GM23248 (cell line): ENCODE data around the gene LRRTM2. TPM values are rescaled to one million over a fixed set of nuclear protein-coding genes. Genes with fewer than 3 reads are reported as not detected.

Experiments
- DNase-seq: peaks from one replicate; pipeline ENCODE4 v3.0.0-alpha.2; 2015
- H2AFZ ChIP-seq: fragments of 200-600 bp; sonication (generic); 2 replicates; pipeline ENCODE4 v1.6.1; 2016; ENCODE audit warnings: antibody characterized with exemption
- H3F3A ChIP-seq: fragments of 200-600 bp; sonication (generic); 2 replicates; pipeline ENCODE4 v1.6.1; 2016; ENCODE audit warnings: mild to moderate bottlenecking, antibody characterized with exemption, mixed run types; ENCODE audit not compliant: insufficient read depth
- H3K27ac ChIP-seq: fragments of 200-600 bp; sonication (generic); 2 replicates; pipeline ENCODE4 v1.5.1; 2016; ENCODE audit warnings: mild to moderate bottlenecking
- H3K27me3 ChIP-seq: fragments of 200-600 bp; sonication (generic); replicated peaks from 2 replicates; pipeline ENCODE4 v1.6.1; 2016; ENCODE audit warnings: mild to moderate bottlenecking; ENCODE audit not compliant: insufficient read depth
- H3K36me3 ChIP-seq: fragments of 200-600 bp; sonication (generic); 2 replicates; pipeline ENCODE4 v1.6.1; 2016; ENCODE audit warnings: low read depth, mild to moderate bottlenecking
- H3K4me1 ChIP-seq: fragments of 200-600 bp; sonication (generic); 2 replicates; pipeline ENCODE4 v1.6.1; 2016; ENCODE audit warnings: mild to moderate bottlenecking; ENCODE audit not compliant: insufficient read depth
- H3K4me2 ChIP-seq: fragments of 200-600 bp; sonication (generic); one replicate; pipeline ENCODE4 v1.6.1; 2016; ENCODE audit warnings: mild to moderate bottlenecking; ENCODE audit not compliant: unreplicated experiment
- H3K4me3 ChIP-seq: fragments of 200-600 bp; sonication (generic); 2 replicates; pipeline ENCODE4 v1.5.1; 2016; ENCODE audit warnings: mild to moderate bottlenecking
- H3K79me2 ChIP-seq: fragments of 200-600 bp; sonication (generic); 2 replicates; pipeline ENCODE4 v1.6.1; 2016; ENCODE audit warnings: mild to moderate bottlenecking; ENCODE audit not compliant: insufficient read depth
- H3K9ac ChIP-seq: fragments of 200-600 bp; sonication (generic); 2 replicates; pipeline ENCODE4 v1.6.1; 2016; ENCODE audit warnings: mild to moderate bottlenecking
- H3K9me2 ChIP-seq: fragments of 200-600 bp; sonication (generic); 2 replicates; pipeline ENCODE4 v1.6.1; 2016; ENCODE audit warnings: mixed run types, mild to moderate bottlenecking, moderate library complexity; ENCODE audit not compliant: insufficient read depth
- H3K9me3 ChIP-seq: fragments of 200-600 bp; sonication (generic); one replicate; pipeline ENCODE4 v1.6.1; 2017; ENCODE audit warnings: low read depth
- H4K20me1 ChIP-seq: fragments of 200-600 bp; sonication (generic); 2 replicates; pipeline ENCODE4 v1.6.0; 2016; ENCODE audit not compliant: insufficient read depth
- EZH2 ChIP-seq: fragments of 200-600 bp; sonication (generic); IDR thresholded peaks from 2 replicates; pipeline ENCODE4 v1.6.1; 2018; ENCODE audit warnings: antibody characterized with exemption, mild to moderate bottlenecking; ENCODE audit not compliant: insufficient read depth, poor library complexity, severe bottlenecking
- EZH2phosphoT487 ChIP-seq: fragments of 200-600 bp; sonication (generic); IDR thresholded peaks from 2 replicates; pipeline ENCODE4 v1.6.1; 2018; ENCODE audit warnings: antibody characterized with exemption, moderate library complexity, mild to moderate bottlenecking, low read depth; ENCODE audit not compliant: insufficient read depth
- WGBS, 2 experiments: methylation state at CpG; one replicate each; pipeline ENCODE4 v1.1.6; 2015 to 2017; ENCODE audit warnings: low lambda C conversion rate in 2 of 2, low coverage in 1 of 2; ENCODE audit errors: missing lambda C conversion rate in 2 of 2; 5-methylcytosine and 5-hydroxymethylcytosine counted together
- in situ Hi-C: fragments of 300-500 bp; cut with MboI; formaldehyde crosslinking; loops from 2 replicates; pipeline ENCODE4 v1.15.0; 2020
- polyA plus RNA-seq: library from polyadenylated mRNA; unstranded; fragments of >200 nt; fragmentation: Nextera tagmentation; extraction: Ambion mirVana; gene quantifications from 2 replicates; pipeline ENCODE4 v1.2.1, GENCODE V29; 2016
- total RNA-seq: library from RNA; depleted of rRNA; stranded (reverse); fragments of >200 nt; shearing (Covaris generic); gene quantifications from 2 replicates; pipeline ENCODE4 v1.2.3, GENCODE V29; 2014

The LRRTM2 gene
- total and polyA plus RNA-seq, 2 experiments from 2014 or later: 0.11 to 0.71 TPM

DNA sequence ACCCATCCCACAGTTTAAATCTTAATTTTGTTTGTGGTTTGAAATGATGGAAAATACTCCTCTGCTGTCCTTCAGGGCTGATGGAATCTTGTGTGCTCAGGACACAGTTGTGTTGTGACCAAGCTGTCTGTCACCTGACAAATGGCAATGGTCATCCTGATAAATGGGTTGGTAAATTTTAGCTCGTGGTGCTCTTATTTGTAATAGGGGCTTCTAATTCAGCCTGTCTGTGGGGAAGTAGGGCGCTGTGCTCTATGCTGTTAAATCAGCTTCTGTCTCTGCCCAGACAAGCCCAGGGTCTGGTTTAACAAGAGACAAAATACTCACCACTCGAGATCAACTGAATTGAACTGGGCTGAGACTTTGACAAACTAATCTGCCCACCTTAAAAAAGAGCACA, 4.5 kb downstream of the LRRTM2 start:
- Histone ChIP-seq H3K4me3 (no peak overlapping the region), H3K9ac (no peak overlapping the region), H3K27me3 (no peaks in the 10 kb centered on the region), H3K9me3 (no peaks in the 10 kb centered on the region), H4K20me1 (0 out of 2 replicates have a peak, but pooled peaks cover 12% of the 10 kb centered on the region), H3K4me1 (peaks cover 39% of the 10 kb centered on the region), H3F3A (peaks cover 19% of the 10 kb centered on the region; the same call in 1 of the 2 replicates), H2AFZ (no peak overlapping the region), H3K36me3 (no peaks in the 10 kb centered on the region), H3K9me2 (no peaks in the 10 kb centered on the region), H3K27ac (no peak overlapping the region), H3K79me2 (peaks cover 100% of the 10 kb centered on the region), H3K4me2 (no peak overlapping the region)
- no peak for DNase-seq
- TF ChIP-seq EZH2phosphoT487: no peak
- TF ChIP-seq EZH2: no peak
- in situ Hi-C loops: no loop called here
- 79 to 87% methylated on average over 3 of the region's 3 CpGs for WGBS, 2 experiments

- Histone ChIP-seq H3K79me2 (peaks cover 100% of the 10 kb centered on the region), H3F3A (peaks cover 15% of the 10 kb centered on the region; the same call in 1 of the 2 replicates), H3K9ac (no peak overlapping the region), H4K20me1 (0 out of 2 replicates have a peak, but pooled peaks cover 12% of the 10 kb centered on the region), H2AFZ (no peak overlapping the region), H3K4me2 (no peak overlapping the region), H3K4me1 (peaks cover 34% of the 10 kb centered on the region), H3K9me2 (no peaks in the 10 kb centered on the region), H3K9me3 (no peaks in the 10 kb centered on the region), H3K27ac (no peak overlapping the region), H3K36me3 (no peaks in the 10 kb centered on the region), H3K4me3 (no peak overlapping the region), H3K27me3 (no peaks in the 10 kb centered on the region)
- TF ChIP-seq EZH2 (no peak), EZH2phosphoT487 (no peak)
- peak; percentile 50 for DNase-seq
- 69 to 74% methylated on average over 5 of the region's 5 CpGs for WGBS, 2 experiments
- in situ Hi-C loops: no loop called here
Measured at GRCh38 chr5:138869763-138870500, 5.2 kb downstream of the LRRTM2 start.

GRCh38 chr5:138869038-138869437, 6.1 kb downstream of the LRRTM2 start:
- H3K36me3 ChIP-seq: no peaks in the 10 kb centered on the region
- no peak overlapping the region for H3K27ac ChIP-seq
- H3K9me3 ChIP-seq: no peaks in the 10 kb centered on the region
- H3K79me2 ChIP-seq: peaks cover 100% of the 10 kb centered on the region
- 0 out of 2 replicates have a peak, but pooled peaks cover 7% of the 10 kb centered on the region for H3F3A ChIP-seq
- WGBS, 2 experiments: 53 to 58% methylated on average over 1 of the region's 1 CpG
- 0 out of 2 replicates have a peak, but pooled peaks cover 12% of the 10 kb centered on the region for H4K20me1 ChIP-seq
- no peak for TF ChIP-seq EZH2phosphoT487
- TF ChIP-seq EZH2: no peak
- H3K27me3 ChIP-seq: no peaks in the 10 kb centered on the region
- peaks cover 25% of the 10 kb centered on the region for H3K4me1 ChIP-seq
- H3K9me2 ChIP-seq: no peaks in the 10 kb centered on the region
- H3K9ac ChIP-seq: no peak overlapping the region
- DNase-seq: no peak
- H3K4me2 ChIP-seq: no peak overlapping the region
- H2AFZ ChIP-seq: no peak overlapping the region
- in situ Hi-C loops: no loop called here
- H3K4me3 ChIP-seq: no peak overlapping the region

DNA sequence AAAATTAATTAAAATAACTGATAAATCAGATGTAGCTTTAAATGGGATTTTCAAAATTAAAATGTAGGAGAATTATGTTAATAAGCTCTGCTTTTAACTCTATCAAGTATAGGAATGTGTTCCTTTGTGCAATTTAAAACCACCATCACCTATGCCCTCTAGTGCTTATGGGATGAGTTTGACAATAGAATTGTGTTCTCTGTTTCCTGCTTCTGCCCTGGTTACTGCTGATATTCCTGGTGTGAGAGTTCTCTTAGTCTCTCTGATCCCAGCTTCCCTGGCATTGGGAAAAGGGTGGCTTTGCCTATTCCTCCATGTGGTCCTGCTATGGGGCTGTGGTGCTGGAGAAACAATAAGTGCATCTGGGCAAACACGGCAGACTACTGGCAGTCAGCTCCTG, 8.1 kb downstream of the LRRTM2 start:
- no peak overlapping the region for H2AFZ ChIP-seq
- H3K4me1 ChIP-seq: peaks cover 22% of the 10 kb centered on the region; the same call in 1 of the 2 replicates
- 0 out of 2 replicates have a peak, but pooled peaks cover 8% of the 10 kb centered on the region for H4K20me1 ChIP-seq
- peaks cover 100% of the 10 kb centered on the region for H3K79me2 ChIP-seq
- H3K9me3 ChIP-seq: no peaks in the 10 kb centered on the region
- TF ChIP-seq EZH2 (no peak), EZH2phosphoT487 (no peak)
- H3F3A ChIP-seq: 0 out of 2 replicates have a peak, but pooled peaks cover 7% of the 10 kb centered on the region
- H3K4me2 ChIP-seq: no peak overlapping the region
- H3K27me3 ChIP-seq: no peaks in the 10 kb centered on the region
- H3K9me2 ChIP-seq: no peaks in the 10 kb centered on the region
- no peak overlapping the region for H3K9ac ChIP-seq
- no peak overlapping the region for H3K27ac ChIP-seq
- WGBS, 2 experiments: 100% methylated on average over 1 of the region's 1 CpG
- H3K36me3 ChIP-seq: no peaks in the 10 kb centered on the region
- H3K4me3 ChIP-seq: no peak overlapping the region
- in situ Hi-C loops: no loop called here
- no peak for DNase-seq
